GM12892 (cell line): Measurements from ENCODE around the gene RNASEL.
"Not testable (repeated sequence)": the region's sequence is repeated elsewhere in the genome, so short reads cannot be mapped to it uniquely, and the experiment has no call there.

Experiments used
- DNase-seq: peaks from one replicate; pipeline ENCODE4 v3.0.0; 2011; ENCODE audit not compliant: insufficient read length
- FAIRE-seq: peaks from 2 replicates; lab custom pipeline; 2011; peaks lifted over from hg19 to GRCh38; lab: Jason Lieb, UNC
- POLR2A ChIP-seq: IDR thresholded peaks from 2 replicates; pipeline ENCODE4 v1.6.1; 2011; ENCODE audit warnings: low read depth, low read length, control low read depth
- POLR2AphosphoS5 ChIP-seq: IDR thresholded peaks from 2 replicates; pipeline ENCODE4 v1.6.1; 2011; ENCODE audit warnings: low read depth, low read length, control low read depth
- TAF1 ChIP-seq: IDR thresholded peaks from 2 replicates; pipeline ENCODE4 v1.6.1; 2011; ENCODE audit warnings: low read depth, mild to moderate bottlenecking, control low read depth, low read length, borderline replicate concordance

The RNASEL gene

DNA sequence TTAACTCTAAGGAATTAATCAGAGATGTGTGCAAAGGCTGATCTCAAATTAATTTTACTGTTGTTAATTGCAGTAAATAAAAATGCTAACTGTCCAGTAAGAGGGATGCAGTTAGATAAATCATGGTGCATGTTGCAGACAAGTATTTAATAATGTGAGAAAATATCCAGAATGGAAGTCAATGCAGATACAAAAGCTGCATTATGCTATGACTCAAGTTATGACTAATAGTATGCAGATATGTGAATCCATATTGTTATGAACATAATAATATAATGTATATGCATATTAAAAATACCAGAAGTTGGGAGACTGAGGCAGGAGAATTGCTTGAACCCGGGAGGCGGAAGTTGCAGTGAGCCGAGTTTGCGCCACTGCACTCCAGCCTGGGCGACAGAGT is 21.4 kb downstream of the RNASEL start:
- FAIRE-seq: no peak
- DNase-seq: no peak
- no peak for TF ChIP-seq POLR2AphosphoS5
- no peak for TF ChIP-seq POLR2A
- no peak for TF ChIP-seq TAF1

DNA sequence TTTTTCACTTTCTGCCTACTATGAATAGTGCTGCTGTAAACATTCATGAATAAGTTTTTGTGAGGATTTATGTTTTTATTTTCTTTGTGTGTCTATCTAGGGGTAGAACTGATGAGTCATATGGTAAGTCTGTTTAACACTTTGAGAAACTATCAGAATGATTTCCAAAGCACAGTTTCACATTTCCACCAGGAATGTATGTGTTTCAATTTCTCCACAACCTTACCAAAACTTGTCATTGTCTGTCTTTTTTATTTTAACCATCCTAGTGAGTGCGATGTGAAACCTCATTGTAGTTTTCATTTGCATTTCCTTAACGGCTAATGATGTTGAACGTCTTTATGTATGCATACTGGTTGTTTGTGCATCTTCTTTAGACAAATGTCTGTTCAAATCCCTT is 23.5 kb downstream of the RNASEL start:
- peak; percentile 30 for FAIRE-seq
- TF ChIP-seq POLR2AphosphoS5: no peak
- no peak for TF ChIP-seq TAF1
- TF ChIP-seq POLR2A: no peak
- no peak for DNase-seq

DNA sequence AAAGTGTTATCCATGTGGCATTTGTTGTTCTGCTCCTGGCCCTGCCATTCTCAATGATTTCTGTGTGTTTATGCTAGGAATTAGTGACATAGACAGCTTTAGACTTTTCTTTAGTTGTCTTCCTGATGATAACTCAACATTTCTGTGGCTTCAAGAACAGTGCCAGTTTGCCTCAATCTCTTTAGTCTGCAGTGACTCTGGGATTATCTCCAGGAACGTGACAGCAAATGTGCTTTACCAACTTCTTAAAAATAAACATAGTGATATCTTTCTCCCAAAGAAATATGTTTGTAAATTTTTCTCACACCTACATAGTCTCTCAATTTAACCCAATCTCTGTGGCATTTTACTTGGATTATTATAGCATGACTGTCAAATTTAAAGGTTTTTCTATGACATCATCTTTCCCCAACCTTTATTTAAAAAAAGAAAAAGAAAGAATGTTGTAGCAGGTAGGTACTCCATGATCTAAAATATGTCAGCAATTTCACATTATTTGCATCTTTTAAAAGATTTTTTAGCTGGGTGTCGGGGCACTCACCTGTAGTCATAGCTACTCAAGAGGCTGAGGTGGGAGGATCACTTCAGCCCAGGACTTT is 24.6 kb downstream of the RNASEL start:
- TF ChIP-seq TAF1 (no peak), POLR2AphosphoS5 (no peak), POLR2A (no peak)
- DNase-seq: no peak
- FAIRE-seq: no peak

DNA sequence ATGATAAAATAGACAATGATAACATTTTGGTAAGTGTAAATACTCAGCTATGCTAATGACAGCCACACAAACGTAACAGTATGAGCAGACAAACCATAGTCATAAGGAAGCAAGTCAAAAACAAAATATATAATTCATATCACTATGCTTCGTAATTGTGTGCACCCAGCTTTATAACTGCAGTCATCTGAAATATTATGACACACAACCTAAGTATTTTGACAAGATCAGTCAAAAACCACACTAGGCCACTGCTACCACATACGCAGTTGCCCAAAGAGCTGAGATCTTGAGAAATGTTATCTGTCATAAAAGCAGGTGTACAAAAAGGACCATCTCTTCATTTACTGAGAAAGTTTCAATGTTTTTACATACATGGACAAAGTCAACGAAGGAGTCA is 26.0 kb downstream of the RNASEL start:
- TF ChIP-seq POLR2AphosphoS5 (no peak), TAF1 (no peak), POLR2A (no peak)
- FAIRE-seq: no peak
- no peak for DNase-seq

DNA sequence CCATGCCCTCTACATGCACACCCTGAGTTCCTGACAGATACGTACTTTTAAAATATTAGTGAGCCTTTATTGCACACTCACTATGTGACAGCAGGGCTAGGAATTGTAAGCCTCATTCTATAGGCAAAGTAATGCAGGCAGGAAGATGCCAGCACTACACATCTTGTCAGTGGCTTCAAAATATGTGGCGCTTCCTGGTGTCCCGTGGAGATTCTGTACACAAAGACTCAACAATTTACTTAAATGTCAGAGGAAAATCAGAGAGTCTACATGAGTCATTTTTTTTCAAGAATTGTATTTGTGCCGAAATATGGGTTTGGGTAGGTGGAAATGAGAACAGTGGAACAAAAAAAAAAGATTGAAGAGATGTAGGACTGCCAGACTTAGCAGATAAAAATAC is 27.6 kb downstream of the RNASEL start:
- no peak for DNase-seq
- TF ChIP-seq POLR2A (no peak), TAF1 (no peak), POLR2AphosphoS5 (no peak)
- FAIRE-seq: no peak

GRCh38 chr1:182560392-182560984 is 28.6 kb downstream of the RNASEL start:
- FAIRE-seq (no peak), DNase-seq (no peak)
- no peak for TF ChIP-seq POLR2A
- TF ChIP-seq POLR2AphosphoS5: no peak
- no peak for TF ChIP-seq TAF1

GRCh38 chr1:182556279-182556678 is 32.8 kb downstream of the RNASEL start:
- TF ChIP-seq POLR2AphosphoS5 (no peak), POLR2A (no peak), TAF1 (no peak)
- DNase-seq: no peak
- no peak for FAIRE-seq

GRCh38 chr1:182555493-182555892 is 33.6 kb downstream of the RNASEL start:
- TF ChIP-seq POLR2A (no peak), TAF1 (no peak), POLR2AphosphoS5 (no peak)
- no peak for FAIRE-seq
- DNase-seq: no peak

GRCh38 chr1:182552527-182552926 is 36.5 kb downstream of the RNASEL start:
- TF ChIP-seq TAF1 (no peak), POLR2A (no peak), POLR2AphosphoS5 (no peak)
- FAIRE-seq: no peak
- DNase-seq: no peak

DNA sequence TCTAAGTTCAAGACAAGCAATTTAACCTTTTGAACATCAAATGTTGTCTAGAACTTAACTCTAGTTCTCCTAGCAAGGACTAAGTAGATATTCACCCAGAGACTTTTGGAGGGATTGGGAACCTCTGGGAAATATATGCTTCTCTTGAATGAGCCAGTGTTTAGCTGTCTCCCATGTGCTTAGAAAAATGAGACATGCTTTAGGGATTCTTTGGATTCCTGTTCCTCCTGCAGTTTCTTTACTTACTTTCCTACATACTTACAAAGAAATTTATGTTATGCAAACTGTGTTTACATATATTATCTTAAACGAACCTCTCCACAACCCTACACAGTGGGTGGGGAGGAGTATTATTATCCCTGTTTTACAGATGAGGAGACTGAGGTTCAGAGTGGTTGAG is 39.2 kb downstream of the RNASEL start:
- no peak for FAIRE-seq
- TF ChIP-seq POLR2A: no peak
- TF ChIP-seq POLR2AphosphoS5: no peak
- no peak for TF ChIP-seq TAF1
- DNase-seq: no peak

DNA sequence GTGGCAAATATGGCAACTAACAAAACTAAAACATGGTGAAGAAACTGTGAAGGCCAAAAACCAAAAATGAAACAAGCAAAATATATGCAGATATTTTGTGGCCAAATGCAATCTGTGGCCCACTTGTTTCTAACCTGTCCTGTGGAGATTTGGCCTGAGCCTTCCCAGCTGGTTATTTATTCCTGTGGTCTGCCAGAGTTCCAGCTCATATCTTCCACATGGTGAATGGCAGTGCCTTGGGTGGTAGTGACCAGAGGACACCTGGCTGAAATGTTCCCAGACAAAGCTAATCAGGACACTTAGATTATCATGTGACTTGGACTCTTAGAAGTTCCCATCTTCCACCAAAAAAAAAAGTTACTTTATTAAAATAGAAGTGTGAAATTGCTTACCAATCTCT is 39.7 kb downstream of the RNASEL start:
- TF ChIP-seq POLR2A (no peak), POLR2AphosphoS5 (no peak), TAF1 (no peak)
- no peak for FAIRE-seq
- no peak for DNase-seq

DNA sequence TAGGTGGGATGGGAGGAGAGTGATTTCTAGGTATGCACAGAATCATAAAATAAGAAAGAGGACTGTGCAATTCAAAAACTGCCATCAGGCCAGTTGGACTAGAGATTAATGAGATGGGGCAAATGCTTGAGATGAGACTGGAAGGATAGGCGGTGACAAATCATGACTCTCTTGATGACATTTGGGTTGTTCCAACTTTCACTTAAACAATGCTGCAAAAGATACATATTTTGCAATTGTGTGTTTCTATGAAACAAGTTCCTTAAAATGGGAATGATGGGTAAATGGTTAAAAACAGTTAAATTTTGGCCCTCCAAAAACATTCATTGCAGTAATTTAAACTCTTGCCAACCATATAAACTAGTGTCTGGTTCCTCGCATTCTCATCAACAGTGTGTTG is 55.2 kb downstream of the RNASEL start:
- TF ChIP-seq POLR2AphosphoS5: no peak
- TF ChIP-seq POLR2A: no peak
- no peak for TF ChIP-seq TAF1
- no peak for DNase-seq
- FAIRE-seq: no peak

GRCh38 chr1:182528206-182528605 is 60.9 kb downstream of the RNASEL start:
- FAIRE-seq, DNase-seq: not testable (repeated sequence)
